ENCODE results near the gene RELT.

DNA sequence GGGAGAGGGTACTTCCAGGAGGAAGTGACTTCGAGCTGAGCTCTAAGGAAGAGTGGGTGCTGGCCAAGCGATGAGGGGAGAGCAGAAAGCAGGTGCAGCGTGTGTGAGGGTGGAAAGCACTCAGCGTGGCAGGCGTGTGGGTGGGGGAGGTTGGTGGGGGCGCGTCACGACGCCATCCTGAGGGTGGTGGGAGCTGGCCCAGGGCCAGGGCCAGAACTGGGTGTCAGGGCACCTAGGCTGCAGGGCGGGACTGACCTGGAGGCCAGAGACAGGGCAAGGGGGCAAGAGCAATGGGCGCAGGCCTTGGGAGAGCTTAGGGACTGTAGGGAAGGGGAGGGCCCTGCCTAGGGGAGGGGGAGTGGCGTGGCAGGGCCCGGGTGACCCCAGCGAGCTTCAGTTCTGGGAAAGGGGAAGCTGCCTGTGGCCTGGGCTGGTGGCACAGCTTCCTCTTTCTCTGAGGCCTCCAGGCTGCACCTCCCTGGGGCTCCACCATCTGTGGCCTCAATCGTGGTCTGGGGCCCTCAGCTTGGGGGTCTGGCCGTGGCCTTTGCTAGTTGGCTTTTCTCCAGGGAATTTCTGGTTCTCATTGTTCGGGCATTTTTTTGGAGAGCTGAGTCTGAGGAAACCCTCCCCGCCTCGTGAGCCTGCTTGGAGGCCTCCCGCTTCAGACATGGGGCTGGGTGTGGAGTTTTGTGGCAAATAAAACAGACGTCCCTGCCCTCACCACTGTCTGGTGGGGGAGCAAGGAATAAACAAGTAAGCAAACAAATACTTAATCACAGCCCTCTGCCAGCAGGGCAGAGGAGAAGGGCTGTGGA, 8.9 kb downstream of the RELT start:
- TF ChIP-seq, protein P1, sequence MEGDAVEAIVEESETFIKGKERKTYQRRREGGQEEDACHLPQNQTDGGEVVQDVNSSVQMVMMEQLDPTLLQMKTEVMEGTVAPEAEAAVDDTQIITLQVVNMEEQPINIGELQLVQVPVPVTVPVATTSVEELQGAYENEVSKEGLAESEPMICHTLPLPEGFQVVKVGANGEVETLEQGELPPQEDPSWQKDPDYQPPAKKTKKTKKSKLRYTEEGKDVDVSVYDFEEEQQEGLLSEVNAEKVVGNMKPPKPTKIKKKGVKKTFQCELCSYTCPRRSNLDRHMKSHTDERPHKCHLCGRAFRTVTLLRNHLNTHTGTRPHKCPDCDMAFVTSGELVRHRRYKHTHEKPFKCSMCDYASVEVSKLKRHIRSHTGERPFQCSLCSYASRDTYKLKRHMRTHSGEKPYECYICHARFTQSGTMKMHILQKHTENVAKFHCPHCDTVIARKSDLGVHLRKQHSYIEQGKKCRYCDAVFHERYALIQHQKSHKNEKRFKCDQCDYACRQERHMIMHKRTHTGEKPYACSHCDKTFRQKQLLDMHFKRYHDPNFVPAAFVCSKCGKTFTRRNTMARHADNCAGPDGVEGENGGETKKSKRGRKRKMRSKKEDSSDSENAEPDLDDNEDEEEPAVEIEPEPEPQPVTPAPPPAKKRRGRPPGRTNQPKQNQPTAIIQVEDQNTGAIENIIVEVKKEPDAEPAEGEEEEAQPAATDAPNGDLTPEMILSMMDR (IDR thresholded peaks at IDR 0.05) = no peak
- TF ChIP-seq POLR2A (IDR thresholded peaks at IDR 0.05) = no peak
- TF ChIP-seq EP300 (IDR thresholded peaks at IDR 0.05) = no peak

Data from tibial nerve (tissue), 4 donors.